ENCODE results near the gene DYNLT2. TPM values are rescaled to one million over a fixed set of nuclear protein-coding genes. Genes with fewer than 3 reads are reported as not detected.

DYNLT2 gene
- total and polyA plus RNA-seq, 10 donors: 2.8 to 3.9 (median 3.6) TPM

- no peak for TF ChIP-seq POLR2AphosphoS5 (IDR thresholded peaks at IDR 0.05)
- TF ChIP-seq POLR2A (IDR thresholded peaks at IDR 0.05): no peak
- TF ChIP-seq, protein P1, sequence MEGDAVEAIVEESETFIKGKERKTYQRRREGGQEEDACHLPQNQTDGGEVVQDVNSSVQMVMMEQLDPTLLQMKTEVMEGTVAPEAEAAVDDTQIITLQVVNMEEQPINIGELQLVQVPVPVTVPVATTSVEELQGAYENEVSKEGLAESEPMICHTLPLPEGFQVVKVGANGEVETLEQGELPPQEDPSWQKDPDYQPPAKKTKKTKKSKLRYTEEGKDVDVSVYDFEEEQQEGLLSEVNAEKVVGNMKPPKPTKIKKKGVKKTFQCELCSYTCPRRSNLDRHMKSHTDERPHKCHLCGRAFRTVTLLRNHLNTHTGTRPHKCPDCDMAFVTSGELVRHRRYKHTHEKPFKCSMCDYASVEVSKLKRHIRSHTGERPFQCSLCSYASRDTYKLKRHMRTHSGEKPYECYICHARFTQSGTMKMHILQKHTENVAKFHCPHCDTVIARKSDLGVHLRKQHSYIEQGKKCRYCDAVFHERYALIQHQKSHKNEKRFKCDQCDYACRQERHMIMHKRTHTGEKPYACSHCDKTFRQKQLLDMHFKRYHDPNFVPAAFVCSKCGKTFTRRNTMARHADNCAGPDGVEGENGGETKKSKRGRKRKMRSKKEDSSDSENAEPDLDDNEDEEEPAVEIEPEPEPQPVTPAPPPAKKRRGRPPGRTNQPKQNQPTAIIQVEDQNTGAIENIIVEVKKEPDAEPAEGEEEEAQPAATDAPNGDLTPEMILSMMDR (IDR thresholded peaks at IDR 0.05 in 8 of 11, conservative IDR thresholded peaks at IDR 0.05 in 3 of 11): no peak
- no peak for DNase-seq
- intact Hi-C loops (cut with DNase I; ENCODE audit: low total_unique reads): no loop called here
- Histone ChIP-seq H3K27me3 (replicated peaks in 1 of 7) (no peaks in the 10 kb centered on the region), H3K27ac (no peak overlapping the region), H3K9me3 (no peaks in the 10 kb centered on the region), H3K4me1 (peaks cover 2 to 53% (median 14%) of the 10 kb centered on the region in 6 donors), H3K36me3 (peaks cover 3 to 92% (median 53%) of the 10 kb centered on the region in 6 donors), H3K4me3 (no peak overlapping the region)
- 77 to 94% (median 86%) methylated on average over 3 of the region's 3 CpGs for WGBS, 5 donors
These were observed 41.4 kb downstream of the DYNLT2 start for GRCh38 chr6:169710009-169710408.

DNA sequence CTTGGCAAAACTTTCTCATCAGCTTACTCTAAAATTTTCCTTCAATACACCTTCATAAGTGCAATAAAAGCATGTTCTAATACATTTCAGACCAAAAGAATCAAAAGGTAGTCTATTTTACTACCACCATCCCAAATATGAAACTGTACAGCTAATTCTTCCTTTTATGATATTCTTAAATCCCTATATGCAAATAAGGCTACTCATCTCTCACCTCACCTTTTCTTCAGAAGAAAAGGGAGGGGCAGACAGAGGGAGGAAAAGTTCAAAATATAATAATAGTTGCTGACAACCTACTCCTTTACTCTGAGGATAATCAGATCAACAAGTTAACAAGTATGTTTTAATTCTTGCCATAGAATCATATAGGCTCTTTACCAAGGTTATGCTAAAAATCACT, 42.1 kb downstream of the DYNLT2 start:
- no peak for TF ChIP-seq POLR2AphosphoS5 (IDR thresholded peaks at IDR 0.05)
- TF ChIP-seq POLR2A (IDR thresholded peaks at IDR 0.05): no peak
- TF ChIP-seq, protein P1 (IDR thresholded peaks at IDR 0.05 in 8 of 11, conservative IDR thresholded peaks at IDR 0.05 in 3 of 11): no peak
- DNase-seq: no peak
- Histone ChIP-seq H3K36me3 (peaks cover 3 to 92% (median 48%) of the 10 kb centered on the region in 6 donors), H3K4me3 (no peak overlapping the region), H3K27ac (no peak overlapping the region), H3K4me1 (peaks cover 8 to 61% (median 21%) of the 10 kb centered on the region in 6 donors), H3K27me3 (replicated peaks in 1 of 7) (no peaks in the 10 kb centered on the region), H3K9me3 (no peaks in the 10 kb centered on the region)
- intact Hi-C loops (cut with DNase I; ENCODE audit: low total_unique reads): no loop called here

DNA sequence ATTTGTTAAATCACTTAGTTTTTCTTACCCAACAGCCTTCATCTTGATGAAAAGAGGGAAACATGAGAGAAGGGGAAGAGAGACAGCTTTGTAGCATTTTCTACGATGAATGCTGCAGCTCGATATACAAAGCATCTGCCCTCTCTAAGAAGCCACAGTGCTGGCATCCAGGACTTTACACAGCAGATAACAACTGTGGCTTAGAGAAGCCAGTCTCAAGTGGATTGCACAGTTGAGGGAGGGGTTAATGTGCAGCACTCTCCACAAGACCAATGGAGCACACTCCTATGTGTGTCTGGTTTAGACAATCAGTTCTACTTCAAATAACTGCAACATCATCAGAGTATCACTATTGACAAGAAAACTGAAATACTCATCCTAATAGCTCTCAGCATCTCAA, 43.6 kb downstream of the DYNLT2 start:
- H3K9me3 ChIP-seq: no peaks in the 10 kb centered on the region
- H3K4me3 ChIP-seq: no peak overlapping the region
- intact Hi-C loops (cut with DNase I; ENCODE audit: low total_unique reads): no loop called here
- DNase-seq: no peak
- no peaks in the 10 kb centered on the region for H3K27me3 ChIP-seq (replicated peaks in 1 of 7)
- no peak overlapping the region for H3K27ac ChIP-seq
- TF ChIP-seq POLR2AphosphoS5 (IDR thresholded peaks at IDR 0.05): peak in 1 of 3 donors; percentile 16
- TF ChIP-seq, protein P1 (IDR thresholded peaks at IDR 0.05 in 8 of 11, conservative IDR thresholded peaks at IDR 0.05 in 3 of 11): no peak
- no peak for TF ChIP-seq POLR2A (IDR thresholded peaks at IDR 0.05)
- peaks cover 3 to 83% (median 38%) of the 10 kb centered on the region in 6 donors for H3K36me3 ChIP-seq
- H3K4me1 ChIP-seq: peaks cover 21 to 76% (median 36%) of the 10 kb centered on the region in 6 donors
- WGBS, 5 donors: 85 to 94% (median 89%) methylated on average over 2 of the region's 2 CpGs

- Histone ChIP-seq H3K4me1 (peaks cover 35 to 78% (median 56%) of the 10 kb centered on the region in 6 donors), H3K4me3 (peak overlapping the region; percentile 76 to 98 (median 92)), H3K9me3 (no peaks in the 10 kb centered on the region), H3K27ac (peak overlapping the region; percentile 91 to 99 (median 98)), H3K36me3 (peaks cover 0 to 35% (median 7%) of the 10 kb centered on the region in 6 donors), H3K27me3 (replicated peaks in 1 of 7) (no peaks in the 10 kb centered on the region)
- WGBS, 5 donors: 4 to 5% (median 4%) methylated on average over 20 to 22 of the region's 22 CpGs
- intact Hi-C loops (cut with DNase I; ENCODE audit: low total_unique reads): no loop called here
- TF ChIP-seq, protein P1 (IDR thresholded peaks at IDR 0.05 in 8 of 11, conservative IDR thresholded peaks at IDR 0.05 in 3 of 11): no peak
- TF ChIP-seq POLR2A (IDR thresholded peaks at IDR 0.05) (no peak), POLR2AphosphoS5 (IDR thresholded peaks at IDR 0.05) (no peak)
- DNase-seq: no peak
These were observed 48.5 kb downstream of the DYNLT2 start for GRCh38 chr6:169702840-169703246.
